Ammon's horn (tissue), 1 donor: ENCODE measurements around the gene PPP2R2C.

ENCODE experiments used
- DNase-seq: peaks from one replicate; pipeline ENCODE4 v3.0.0-alpha.2; 2016; ENCODE audit warnings: low spot score

Gene PPP2R2C

DNA sequence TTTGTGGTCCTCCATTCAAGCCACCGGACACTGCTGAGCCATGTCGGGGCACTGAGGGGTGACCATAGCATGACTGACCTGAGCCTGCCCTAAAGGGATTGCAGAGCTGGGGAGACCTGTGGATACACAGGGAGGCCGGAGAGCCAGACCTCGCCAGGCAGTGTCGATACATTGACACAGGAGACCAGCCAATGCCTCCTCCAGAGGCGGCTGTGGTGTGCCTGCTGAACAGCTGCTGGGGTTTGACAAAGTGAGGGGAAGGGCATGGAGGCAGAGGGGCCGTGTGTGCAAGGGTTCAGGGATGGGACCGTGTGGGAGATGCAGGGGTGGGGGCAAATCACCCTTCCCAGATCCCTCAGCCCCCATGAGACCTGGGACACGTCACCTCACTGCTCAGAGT, 48.0 kb downstream of the PPP2R2C start:
- no peak for DNase-seq

DNA sequence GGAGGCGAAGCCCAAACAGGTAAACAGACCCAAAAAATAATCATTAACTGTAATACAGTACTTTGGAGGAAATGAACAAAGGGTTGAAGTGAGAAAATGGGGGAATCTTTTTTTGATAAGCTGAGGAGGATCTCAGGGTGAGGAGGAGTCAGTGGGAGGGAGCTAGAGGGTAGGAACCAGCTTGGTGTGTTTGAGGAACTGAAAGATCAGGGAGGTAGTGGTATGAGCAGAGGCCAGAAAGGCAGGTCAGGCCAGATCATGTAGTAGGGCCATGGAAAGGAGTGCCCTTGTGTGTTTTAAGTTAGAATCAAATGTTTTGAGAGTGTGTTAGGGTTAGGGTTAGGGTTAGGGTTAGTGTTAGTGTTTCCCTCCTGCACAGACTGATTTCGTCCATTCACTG, 48.8 kb downstream of the PPP2R2C start:
- DNase-seq = no peak

DNA sequence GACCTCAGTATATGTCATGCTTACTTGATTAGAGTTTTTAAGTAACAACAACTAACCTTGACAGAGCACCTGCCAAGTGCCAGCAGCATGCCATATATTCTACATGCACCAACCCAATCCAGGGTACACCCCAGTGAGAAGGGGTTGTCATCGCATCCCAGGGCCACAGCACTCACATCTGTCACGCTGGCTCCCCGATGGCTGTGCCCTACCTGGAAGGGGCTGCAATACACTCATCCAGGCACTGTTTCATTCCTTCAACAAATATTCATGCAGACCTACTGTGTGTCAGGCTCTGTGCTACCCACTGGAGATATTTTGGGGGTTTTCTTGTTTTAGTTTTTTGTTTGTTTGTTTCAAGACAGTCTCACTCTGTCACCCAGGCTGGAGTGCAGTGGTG, 49.5 kb downstream of the PPP2R2C start:
- no peak for DNase-seq

DNA sequence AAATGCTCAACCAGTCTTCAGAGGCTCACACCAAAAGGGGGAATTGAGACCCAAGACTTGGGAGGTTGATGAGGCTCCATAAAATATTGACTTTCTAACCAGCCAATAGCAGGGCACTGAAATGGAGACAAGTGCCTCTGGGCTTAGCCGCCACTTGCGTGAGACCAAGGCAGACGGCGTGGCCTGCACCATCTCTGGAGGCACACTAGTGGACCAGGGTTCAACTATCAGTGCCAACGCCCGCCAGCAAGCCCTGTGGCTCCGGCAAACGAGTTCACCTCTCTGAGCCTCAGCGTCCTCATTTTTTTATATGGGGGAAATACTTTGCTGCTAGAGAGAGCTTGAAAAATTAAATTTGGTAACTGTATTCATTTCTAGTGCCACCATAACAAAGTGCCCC, 50.3 kb downstream of the PPP2R2C start:
- no peak for DNase-seq

DNA sequence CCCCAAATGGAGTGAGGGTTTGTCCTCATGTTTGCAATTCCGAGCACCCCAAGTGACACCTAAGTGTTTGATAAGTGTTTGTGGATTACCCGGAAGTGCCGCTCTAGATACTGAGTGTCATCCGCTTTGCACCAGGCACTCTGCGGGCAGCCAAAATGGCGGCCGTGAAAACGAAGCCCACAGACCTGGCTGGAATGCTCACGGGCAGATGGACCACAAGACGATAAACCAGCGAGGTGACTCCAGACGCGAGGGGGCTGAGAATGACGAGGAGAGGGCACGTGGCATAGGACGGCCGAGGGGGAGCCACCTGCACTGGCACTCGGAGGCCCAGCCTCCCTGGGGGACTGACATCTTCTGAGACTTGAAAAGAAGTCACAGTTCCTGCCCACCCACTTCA, 51.0 kb downstream of the PPP2R2C start:
- no peak for DNase-seq

DNA sequence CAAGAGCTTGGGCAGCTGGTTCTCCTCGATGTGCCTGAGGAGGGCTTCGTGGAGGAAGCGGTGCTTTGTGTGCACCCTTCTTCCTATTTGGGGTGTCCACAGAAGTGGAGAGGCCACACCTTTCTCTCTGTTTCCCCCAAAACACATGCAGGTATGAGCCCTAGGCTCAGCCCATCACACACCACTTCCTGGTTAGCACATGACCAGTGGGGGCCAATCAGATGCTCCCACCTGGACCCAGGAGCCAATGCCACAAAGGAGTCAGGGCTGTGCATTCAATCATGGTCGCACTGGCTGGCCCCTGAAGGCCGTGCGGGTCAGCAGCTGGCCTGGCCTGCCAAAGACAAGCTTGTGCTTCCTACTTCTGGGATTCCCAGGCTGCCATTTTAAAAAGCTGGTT, 51.4 kb downstream of the PPP2R2C start:
- no peak for DNase-seq

DNA sequence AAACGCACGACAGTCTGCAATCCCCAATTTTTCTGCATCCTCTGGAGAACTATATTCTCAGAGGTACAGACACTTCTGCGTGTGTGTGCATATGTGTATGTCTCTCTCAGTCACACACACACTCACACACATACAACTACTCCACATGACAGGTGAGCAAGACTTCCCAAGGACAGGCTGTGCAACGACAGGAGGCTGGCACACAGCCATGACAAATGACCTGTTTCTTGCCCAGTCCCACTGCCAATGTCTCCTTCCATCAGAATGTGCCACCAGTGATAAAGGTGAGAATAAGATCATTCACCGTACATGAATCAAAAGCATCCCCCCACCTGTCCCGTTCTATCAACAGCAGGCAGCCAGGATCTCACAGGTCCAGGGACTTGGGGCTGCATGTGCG, 52.4 kb downstream of the PPP2R2C start:
- no peak for DNase-seq

DNA sequence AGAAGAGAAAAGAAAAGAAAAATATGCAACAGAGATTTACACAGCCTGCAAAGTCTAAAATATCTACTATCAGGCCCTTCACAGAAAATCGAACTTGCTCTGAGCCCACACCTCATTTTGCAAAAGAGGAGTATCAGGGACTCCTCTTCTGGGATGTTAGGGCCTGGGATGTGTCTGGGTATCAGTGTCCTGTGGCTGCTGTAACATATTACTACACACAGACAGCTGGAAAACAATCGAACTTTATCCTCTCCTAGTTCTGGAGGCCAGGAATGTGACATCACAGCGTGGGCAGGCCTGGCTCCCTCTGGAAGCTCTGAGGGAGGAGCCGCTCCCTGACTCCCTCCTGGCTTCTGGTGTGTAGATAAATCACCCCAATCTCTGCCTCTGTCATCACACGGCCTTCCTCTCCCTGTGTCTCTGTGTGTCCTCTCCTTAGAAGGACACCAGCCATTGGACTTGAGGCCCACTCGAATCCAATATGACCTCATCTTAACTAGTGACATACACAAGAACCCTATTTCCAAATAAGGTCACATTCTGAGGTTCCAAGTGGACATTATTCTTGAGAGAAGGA, 52.9 kb downstream of the PPP2R2C start:
- DNase-seq = peak; percentile 79

DNA sequence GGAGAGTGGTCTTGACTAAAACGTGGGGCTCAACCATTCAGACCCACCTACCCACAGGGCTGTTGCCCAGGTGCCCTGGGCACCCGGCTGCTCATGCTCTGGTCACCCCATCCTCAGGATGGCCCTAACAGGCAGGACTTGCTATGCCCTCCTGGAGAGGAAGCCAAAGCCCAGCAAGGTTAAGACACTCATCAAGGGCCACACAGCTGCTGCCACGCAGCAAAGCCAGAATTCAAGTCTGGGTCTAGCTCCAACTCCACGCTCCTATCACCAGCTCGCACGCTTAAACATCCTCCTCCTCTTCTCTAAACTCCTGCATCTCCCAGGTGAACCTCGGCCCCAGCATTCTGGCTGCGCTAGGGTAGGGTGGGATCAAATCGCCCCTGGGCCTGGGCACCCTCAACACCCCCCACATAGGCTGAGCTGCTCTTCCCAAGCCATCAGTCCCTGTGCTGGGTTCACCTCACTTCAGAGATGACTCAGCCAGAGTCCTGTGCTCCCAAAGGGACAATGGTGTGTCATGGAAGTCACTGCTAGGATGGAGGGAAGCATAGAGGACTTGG, 54.1 kb downstream of the PPP2R2C start:
- no peak for DNase-seq

DNA sequence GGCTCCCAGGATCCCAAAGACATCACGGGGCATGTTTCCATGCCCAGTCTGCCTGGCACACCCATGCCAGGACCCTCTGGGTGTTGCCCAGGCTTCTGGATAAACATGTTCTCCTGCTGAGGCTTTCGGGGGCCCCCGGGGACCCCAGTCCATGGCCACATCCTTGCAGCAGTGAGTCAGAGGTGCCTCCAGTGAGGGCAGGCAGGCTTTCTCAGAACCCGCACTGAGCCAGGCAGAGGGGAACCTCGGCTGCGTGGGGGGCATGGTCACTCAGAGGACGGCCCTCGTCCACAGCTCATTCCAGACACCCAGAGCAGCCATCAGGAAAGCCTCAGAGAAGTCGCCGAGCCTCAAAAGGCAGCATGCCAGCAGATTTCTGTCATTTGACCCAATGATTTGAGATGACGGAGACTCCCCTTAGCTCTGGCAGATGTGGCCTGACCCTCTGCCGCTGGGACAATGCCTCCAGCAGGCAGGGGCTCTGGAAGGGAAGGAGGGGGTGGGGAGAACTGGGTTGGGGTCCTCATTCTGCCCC, 54.8 kb downstream of the PPP2R2C start:
- no peak for DNase-seq

DNA sequence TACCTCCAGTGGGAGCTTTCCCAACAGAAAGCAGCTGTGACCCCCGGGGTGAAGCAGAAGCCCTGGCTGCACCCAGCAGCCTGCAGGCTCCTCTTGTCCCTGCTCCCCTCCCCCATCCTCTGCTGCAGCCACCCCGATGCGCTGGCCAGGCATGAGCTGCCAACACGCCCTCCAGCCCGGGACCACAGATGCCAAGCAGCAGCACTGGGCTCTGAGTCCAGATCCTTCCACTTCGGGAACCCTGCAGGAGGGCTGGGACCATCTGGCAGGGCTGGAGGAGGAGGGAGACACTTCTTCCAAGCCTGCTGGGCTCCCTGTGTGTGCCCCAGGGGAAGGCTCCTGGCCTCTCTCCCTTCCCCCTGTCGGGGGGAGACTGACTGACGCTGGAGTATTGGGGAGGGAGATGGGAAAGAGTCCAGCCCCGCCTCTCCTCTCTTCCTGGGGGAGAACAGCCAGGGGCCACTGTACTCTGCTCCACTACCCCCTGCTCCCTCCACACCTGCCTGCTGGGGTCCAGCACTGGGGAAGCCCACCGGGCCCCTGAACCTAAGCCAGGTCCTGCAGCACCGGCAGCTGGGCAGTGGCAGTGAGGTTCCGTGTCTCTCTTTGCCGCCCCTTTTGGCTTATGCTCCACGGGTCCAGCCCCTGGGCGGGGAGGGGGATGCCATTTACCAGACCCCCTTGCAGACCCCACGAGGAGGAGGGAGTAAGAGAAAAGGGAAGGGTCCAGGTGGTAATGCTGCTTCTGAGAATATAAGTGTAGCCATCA, 55.7 kb downstream of the PPP2R2C start:
- DNase-seq = peak; percentile 77

DNA sequence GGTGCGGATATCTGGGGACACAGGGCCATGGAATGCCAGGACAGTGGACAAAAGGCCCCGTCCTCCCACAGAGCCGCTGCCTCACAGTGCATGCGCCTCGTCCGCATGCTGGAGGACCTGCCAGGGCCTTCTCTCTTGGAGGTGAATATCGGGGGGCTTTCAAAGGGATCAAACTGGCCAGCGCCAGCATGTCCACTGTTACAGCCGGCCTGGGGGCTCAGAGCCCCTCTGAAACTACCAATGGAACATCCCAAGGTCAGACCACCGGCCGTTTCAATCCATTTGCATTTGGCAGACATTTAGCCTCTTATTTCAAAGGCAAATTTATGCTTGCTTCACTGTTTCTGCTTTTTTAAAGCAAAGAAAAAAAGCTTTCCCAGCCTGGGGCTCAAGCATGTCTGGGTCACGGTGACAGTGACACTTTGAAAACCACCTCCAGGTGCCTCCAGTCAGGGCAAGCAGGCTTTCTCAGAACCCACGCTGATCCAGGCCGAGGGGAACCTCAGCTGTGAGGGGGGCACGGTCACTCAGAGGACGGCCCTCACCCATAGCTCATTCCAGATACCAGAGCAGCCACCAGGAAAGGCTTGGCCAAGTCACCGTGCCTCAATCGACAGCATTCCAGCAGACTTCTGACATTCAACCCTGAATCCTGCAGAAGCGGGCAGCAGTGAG, 57.2 kb downstream of the PPP2R2C start:
- no peak for DNase-seq

DNA sequence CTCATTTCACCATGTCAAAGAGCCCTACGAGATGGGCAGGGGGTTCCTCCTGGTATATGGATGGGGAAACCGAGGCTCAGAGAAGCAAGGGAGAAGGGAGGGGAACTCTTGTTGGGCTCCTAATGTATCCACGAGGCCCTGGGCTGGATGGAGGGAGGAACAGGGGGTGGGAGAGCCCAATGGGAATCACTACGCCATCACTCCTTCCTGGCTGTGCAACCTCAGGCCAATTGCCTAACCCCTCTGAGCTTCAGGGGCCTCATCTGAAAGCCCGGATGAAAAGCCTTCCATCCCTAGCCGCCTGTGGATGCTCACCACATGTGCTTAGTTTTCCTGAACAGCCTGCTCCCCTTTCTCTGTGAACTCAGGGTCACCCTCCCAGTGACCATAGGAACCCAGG, 57.8 kb downstream of the PPP2R2C start:
- no peak for DNase-seq

DNA sequence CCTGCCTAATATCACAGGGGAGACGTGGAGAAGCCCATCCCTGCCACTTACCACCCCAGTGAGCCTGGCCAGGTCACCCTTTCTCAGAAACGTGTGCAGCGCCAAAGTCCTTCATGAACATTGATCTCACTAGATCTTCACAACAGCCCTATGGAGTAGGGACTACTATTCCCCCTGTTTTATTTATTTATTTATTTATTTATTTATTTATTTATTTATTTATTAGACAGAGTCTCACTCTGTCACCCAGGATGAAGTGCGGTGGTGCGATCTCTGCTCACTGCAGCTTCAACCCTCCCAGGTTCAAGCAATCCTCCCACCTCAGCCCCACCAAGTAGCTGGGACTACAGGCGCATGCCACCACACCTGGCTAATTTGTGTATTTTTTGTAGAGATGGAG, 61.8 kb downstream of the PPP2R2C start:
- DNase-seq = no peak

DNA sequence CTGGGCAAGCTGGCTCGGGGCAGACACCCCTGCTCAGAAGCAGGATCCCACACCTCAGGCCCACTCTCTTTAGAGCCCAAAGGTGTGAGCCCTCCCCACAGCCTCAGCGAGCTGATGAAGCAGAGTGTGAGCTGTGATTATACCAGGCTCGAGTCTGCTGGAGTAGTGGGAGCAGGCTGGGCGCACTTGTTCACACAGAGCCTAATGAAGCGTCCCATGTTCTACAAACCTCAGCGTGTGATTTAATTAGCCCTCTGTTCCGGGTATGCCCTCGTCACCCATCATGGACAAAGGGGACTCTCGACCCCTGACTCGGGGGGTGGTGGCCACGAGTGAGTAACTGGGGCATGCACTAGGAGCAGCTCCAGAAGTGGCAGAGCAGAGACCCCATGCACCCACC, 62.3 kb downstream of the PPP2R2C start:
- no peak for DNase-seq

DNA sequence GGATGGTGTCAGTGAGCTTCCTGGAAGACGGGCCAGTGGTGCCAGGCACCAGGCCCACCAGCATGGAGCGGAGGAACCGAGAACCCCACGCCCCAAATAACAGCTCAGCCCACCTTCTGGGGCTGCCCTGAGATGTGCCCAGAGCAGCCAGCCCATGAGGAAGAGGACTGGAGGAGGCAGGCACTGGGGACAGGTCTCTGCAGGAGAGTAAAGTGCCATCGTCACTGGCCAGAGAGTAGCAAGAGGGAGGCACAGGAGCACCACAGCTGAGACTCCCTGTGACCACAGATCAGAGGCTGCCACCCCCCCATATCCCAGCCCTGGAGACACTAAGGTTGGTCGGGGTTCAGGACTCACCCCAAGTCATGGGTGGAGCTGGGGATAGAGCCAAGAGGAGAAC, 63.0 kb downstream of the PPP2R2C start:
- no peak for DNase-seq

DNA sequence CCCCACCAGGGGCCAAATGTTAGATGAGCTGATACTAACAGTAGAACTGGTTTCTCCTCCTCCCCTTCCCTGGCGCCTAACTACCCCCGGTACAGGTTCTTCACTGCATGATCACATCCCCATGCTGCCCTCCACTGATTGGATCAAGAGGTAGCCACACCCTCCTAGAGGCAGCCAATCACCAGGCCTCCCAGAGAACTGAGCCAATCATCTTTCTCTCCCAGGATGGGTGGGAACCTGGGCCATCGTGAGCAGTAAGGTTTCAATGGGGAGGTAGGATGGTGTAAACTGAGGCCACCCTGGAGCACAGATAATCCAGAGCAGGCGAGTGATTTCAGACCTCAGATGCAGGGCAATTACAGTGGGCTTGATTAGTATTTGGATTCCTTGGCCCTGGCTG, 64.2 kb downstream of the PPP2R2C start:
- DNase-seq = no peak

DNA sequence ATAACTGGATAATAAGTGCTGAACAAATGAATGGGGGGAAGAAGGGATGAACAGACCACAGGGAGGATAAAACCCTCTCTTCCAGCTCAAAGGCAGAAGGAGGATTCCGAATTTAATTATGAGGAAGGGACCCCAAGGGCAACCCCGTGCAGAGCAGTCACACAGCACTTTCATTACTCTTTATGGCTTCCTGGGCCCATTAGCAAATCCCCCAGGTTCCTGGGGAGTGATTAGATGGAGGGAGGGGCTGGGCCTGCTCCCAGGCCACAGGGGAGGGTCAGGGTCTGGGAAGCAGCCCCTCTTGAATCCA, 67.1 kb downstream of the PPP2R2C start:
- DNase-seq = no peak

DNA sequence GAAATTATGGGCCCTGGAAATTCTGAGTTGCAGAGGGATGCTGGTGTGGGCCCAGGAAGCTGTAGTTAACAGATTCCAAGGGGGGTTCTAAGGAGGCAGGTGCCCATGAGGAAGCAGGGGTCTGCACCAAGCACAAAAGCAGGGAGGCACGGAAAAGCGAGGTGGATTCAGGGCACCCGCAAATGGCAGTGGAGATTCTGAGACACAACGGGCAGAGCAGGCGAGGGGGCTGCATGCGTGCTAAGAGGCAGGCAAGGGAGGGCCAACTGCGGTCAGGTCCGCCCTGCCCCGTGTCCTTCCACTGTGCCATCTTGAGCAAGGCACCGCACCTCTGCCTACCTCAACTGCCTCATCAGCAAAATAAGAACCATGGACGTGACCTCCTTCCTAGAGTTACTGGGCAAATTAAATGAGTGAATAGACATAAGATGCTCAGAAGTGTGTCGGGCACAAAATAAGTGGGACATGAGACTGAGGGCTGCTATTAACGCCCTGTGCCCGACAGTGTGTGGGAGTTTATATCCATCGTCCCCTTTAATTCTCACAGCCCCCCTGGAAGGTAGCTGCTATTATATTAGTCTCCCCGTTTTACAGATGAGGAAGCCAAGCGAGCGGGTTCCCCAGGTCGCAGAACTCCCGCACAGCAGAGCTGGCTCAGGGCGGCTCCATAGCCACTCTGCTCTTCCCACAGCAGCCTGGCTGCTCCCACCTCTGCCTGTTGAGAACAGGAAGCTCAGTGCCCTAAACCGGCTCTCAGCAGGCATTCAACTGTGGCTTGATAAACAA, 67.6 kb downstream of the PPP2R2C start:
- DNase-seq = no peak

DNA sequence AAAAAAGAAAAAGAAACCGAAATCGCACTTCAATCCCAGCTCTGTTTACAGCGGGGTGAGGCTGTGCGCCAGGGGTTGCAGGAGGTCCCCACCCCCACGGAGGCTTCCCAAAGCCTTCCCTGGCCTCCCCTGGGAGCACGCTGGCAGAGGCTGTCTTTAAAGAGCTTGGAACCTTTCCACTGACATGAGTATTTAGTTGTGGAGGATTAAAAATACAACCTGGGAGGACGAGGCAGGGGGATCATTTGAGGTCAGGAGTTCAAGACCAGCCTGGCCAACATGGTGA, 69.1 kb downstream of the PPP2R2C start:
- DNase-seq = no peak

DNA sequence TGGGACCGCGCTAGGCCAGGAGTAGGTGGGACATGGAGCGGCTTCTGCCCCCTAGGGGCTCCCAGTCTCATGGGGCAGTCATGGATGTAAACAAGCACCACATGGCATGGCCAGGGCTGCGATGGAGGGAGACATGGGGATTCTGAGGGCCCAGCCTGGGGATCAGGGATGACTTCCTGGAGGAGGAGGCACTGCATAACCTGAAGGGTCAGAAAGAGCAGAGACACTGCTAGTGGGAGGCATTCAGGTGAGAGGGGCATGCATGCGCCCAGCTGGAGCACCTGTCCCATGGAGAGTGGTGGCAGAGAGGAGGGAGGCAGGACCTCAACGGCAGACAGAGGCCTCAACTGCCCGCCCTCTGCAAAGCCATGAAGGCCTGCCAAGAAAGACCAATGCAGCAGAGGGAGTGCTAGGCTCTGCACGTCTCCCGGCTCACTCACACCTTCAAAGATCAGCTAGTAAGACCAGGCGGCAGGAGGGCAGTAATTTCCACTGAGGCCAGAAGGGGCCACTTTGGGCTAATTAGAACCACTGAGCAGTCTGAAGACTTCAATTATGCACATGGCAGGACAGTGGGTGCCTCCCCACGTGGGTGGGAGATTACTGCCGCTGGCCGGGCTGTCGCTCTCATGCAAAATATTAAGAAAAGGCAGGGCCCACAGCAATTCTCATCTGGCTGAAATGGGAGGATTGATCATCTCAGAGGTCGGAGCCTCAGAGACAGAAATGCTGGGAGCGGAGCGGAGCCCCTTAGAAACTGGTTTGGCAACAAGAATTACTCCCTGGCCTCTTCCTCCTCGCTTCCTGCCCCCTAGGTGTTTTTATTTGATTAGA, 69.6 kb downstream of the PPP2R2C start:
- DNase-seq = no peak

DNA sequence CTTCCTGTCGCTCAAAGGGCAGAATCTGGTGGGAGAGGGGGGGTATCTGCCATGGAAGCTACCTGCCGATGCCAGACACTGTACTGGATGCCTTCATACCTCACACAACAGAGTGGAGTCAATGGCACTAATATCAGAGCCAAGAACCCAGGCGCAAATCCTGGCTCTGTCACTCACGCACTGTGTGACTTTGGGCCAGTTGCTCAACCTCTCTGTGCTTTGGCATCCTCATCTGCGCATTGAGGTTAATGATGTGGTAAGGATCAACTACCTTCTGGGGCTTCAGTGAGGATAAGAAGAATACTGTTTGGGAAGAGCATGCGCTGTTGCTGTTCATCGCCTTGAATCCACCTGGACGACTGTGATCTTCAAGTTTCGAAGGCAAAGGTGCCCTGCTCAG, 70.6 kb downstream of the PPP2R2C start:
- no peak for DNase-seq
